Colonic mucosa (tissue), 4 donors: ENCODE results near the gene ERRFI1. TPM values are rescaled to one million over a fixed set of nuclear protein-coding genes. Genes with fewer than 3 reads are reported as not detected.

Source experiments
- DNase-seq: peaks from one replicate; pipeline ENCODE4 v3.0.0-alpha.2; 2020
- H3K27ac ChIP-seq: fragments of 200-600 bp; one replicate; pipeline ENCODE4 v1.8.0; 2021
- H3K27me3 ChIP-seq: fragments of 200-600 bp; one replicate; pipeline ENCODE4 v1.8.0; 2021
- H3K36me3 ChIP-seq: fragments of 200-600 bp; one replicate; pipeline ENCODE4 v1.8.0; 2021
- H3K4me1 ChIP-seq: fragments of 200-600 bp; one replicate; pipeline ENCODE4 v1.8.0; 2021; ENCODE audit warnings: mild to moderate bottlenecking
- H3K4me3 ChIP-seq: fragments of 200-600 bp; one replicate; pipeline ENCODE4 v1.8.0; 2021
- H3K9ac ChIP-seq, 2 donors: one replicate each; pipeline ENCODE4 v1.7.0; 2013; ENCODE audit warnings: control low read depth in 2 of 2, low read depth in 2 of 2, low read length in 2 of 2
- H3K9me3 ChIP-seq: fragments of 200-600 bp; one replicate; pipeline ENCODE4 v1.8.0; 2021
- intact Hi-C: fragments of 100-400 bp; cut with DNase I; formaldehyde crosslinking; loops from one replicate; pipeline ENCODE4 v1.14.1; 2022
- total RNA-seq, 2 donors: library from RNA; stranded (reverse); fragmentation: NEBNext Ultra II Directional in 1 of 2; extraction: Animal tissue kit (Norgen Biotek cat#: 25700) in 1 of 2; gene quantifications; one replicate each; pipeline ENCODE4 v1.2.1, GENCODE V29; 2021
- TF ChIP-seq, protein P1 (sequence below): fragments of 200-600 bp; IDR thresholded peaks from one replicate; pipeline ENCODE4 v1.8.0; 2022; ENCODE audit warnings: antibody characterized with exemption, mild to moderate bottlenecking
- donor health status: healthy.
- donor health status: DM: no; HTN: no; CAD: no.
- donor health status: DM: no; HTN: no; CAD: no.

ERRFI1 gene
- total RNA-seq, 2 donors from 2014 or later, result 22.3 to 45.5 TPM

DNA sequence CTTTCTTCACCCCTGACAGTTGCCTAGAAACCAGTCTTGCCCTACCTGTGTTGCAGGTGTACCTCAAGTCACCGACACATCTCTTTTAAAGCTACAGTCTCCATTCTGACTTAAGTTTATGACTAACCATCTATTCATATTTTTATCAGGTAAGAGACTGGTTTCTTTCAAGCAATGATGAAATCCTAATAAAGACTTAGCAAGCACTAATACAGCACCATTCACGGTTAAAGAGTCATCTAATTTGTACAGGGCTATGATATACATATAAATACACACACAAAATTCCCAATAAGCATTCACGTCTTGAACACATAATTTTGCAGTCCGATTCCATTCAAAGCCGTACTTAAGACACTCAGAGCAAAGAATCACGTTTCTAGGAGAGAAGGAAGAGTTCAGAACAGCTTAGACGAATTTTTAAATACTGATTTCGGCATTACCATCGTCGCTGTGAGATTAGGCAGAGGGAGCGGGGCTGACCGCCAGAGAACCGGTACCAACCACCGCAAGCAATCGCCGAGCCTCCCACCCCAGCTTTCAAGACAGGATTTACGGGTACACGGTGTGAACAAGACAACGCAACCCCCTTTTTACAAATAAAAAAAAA is 943 bp downstream of the ERRFI1 start:
- TF ChIP-seq, protein P1, sequence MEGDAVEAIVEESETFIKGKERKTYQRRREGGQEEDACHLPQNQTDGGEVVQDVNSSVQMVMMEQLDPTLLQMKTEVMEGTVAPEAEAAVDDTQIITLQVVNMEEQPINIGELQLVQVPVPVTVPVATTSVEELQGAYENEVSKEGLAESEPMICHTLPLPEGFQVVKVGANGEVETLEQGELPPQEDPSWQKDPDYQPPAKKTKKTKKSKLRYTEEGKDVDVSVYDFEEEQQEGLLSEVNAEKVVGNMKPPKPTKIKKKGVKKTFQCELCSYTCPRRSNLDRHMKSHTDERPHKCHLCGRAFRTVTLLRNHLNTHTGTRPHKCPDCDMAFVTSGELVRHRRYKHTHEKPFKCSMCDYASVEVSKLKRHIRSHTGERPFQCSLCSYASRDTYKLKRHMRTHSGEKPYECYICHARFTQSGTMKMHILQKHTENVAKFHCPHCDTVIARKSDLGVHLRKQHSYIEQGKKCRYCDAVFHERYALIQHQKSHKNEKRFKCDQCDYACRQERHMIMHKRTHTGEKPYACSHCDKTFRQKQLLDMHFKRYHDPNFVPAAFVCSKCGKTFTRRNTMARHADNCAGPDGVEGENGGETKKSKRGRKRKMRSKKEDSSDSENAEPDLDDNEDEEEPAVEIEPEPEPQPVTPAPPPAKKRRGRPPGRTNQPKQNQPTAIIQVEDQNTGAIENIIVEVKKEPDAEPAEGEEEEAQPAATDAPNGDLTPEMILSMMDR, result no peak
- intact Hi-C loops, result no loop called here
- Histone ChIP-seq H3K9ac (peak overlapping the region; percentile 60 to 80), H3K36me3 (no peaks in the 10 kb centered on the region), H3K4me3 (peak overlapping the region; percentile 78), H3K4me1 (peaks cover 8% of the 10 kb centered on the region), H3K27me3 (no peaks in the 10 kb centered on the region), H3K27ac (peak overlapping the region; percentile 68), H3K9me3 (no peaks in the 10 kb centered on the region)
- DNase-seq, result no peak

DNA sequence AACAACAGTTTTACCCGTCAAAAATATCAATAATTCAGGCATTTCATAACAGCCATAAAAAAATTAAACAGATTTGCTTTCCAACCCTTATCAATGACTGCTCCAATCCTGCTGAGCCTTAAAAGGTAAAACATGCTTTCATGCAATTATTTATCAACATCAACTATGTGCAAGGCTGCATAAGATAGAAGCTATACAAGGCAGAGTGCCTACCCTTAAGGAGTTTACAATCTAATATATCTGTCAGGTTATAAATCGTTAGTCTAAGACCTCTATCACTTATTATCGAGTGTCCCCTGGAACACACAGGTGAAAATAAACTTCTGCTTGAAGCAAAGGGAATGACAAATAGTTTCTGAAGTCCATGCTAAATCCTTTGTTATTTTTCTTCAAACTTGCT is 1.8 kb downstream of the ERRFI1 start:
- intact Hi-C loops, result no loop called here
- peak overlapping the region; percentile 78 for H3K4me3 ChIP-seq
- DNase-seq, result no peak
- TF ChIP-seq, protein P1, result no peak
- peak overlapping the region in 1 of 2 donors; percentile 60 for H3K9ac ChIP-seq
- H3K9me3 ChIP-seq, result no peaks in the 10 kb centered on the region
- H3K27me3 ChIP-seq, result no peaks in the 10 kb centered on the region
- H3K36me3 ChIP-seq, result no peaks in the 10 kb centered on the region
- peaks cover 8% of the 10 kb centered on the region for H3K4me1 ChIP-seq
- no peak overlapping the region for H3K27ac ChIP-seq

GRCh38 chr1:8023995-8024313 is 2.2 kb downstream of the ERRFI1 start:
- no peak for DNase-seq
- Histone ChIP-seq H3K36me3 (no peaks in the 10 kb centered on the region), H3K9ac (no peak overlapping the region), H3K4me3 (no peak overlapping the region), H3K27ac (no peak overlapping the region), H3K27me3 (no peaks in the 10 kb centered on the region), H3K4me1 (peaks cover 8% of the 10 kb centered on the region), H3K9me3 (no peaks in the 10 kb centered on the region)
- TF ChIP-seq, protein P1, result no peak
- intact Hi-C loops, result no loop called here

DNA sequence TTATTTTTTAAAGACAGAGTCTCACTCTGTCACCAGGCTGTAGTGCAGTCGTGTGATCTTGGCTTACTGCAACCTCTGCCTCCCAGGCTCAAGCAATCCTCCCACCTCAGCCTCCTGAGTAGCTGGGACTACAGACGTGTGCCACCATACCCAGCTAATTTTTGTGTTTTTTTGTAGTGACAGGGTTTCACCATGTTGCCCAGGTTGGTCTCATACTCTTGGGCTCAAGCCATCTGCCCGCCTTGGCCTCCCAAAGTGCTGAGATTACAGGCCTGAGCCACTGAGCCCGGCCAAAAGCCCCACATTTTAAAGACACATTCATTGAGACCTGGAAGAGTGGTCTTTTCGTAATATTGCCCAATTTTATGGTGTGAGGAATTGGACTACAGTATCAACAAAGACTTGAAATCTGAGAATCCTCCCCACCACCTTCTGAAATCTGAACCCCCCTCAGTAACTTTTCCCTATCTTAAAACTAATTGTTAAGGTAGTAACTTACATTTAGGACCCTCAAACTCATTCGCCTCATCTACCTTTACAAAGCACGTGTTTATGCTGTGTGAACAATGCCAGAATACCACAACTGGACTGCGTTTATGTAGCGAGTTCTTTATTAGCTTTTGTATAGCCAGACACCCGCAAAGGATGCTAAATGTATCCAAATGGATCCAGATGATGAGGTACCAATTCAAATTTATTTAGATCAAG is 2.7 kb downstream of the ERRFI1 start:
- no peak overlapping the region for H3K27ac ChIP-seq
- H3K4me1 ChIP-seq, result peaks cover 8% of the 10 kb centered on the region
- H3K36me3 ChIP-seq, result no peaks in the 10 kb centered on the region
- H3K9ac ChIP-seq, result no peak overlapping the region
- H3K27me3 ChIP-seq, result no peaks in the 10 kb centered on the region
- TF ChIP-seq, protein P1, result no peak
- H3K4me3 ChIP-seq, result no peak overlapping the region
- intact Hi-C loops, result no loop called here
- no peak for DNase-seq
- no peaks in the 10 kb centered on the region for H3K9me3 ChIP-seq

DNA sequence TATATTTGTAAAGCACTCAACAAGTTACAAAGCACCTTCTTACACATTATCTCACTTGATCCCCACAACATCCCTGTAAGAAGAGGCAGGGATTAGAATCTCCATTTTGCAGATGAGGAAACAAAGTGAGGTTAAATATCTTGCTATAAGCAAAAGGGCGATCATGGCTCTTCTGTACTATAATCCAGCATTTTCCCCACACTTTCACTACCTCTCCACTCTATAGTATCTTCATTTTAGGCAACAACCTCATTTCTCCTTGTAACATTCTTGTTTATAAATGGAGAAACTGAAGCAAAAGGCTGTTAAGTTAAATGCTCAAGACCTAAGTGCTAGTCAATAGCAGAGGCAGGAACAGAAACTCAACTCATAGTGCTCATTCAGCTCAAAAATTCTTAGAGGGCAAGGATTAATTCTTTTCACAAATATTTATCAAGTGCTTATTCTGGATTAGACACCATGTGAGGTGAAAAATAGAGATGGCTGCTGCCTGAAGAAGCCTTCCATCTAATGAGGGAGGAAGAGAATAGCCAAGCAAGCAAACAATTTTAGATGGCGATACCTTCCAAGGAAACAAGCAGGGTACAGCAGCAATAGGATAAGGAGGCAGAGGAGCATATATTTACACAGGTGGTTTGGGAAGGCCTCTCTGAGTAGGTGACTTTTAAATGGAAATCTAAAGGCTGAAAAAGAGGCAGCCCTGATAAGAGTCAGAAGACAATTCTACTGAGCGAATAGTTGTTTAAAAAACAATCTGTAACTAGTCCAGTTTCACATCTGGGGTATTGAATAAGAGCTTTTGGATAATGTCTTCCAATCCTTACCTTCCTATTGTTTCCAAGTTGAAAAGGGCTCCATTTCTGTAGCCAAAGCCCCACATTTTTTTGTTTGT is 3.5 kb downstream of the ERRFI1 start:
- Histone ChIP-seq H3K4me1 (peaks cover 8% of the 10 kb centered on the region), H3K27ac (no peak overlapping the region), H3K9me3 (no peaks in the 10 kb centered on the region), H3K4me3 (no peak overlapping the region), H3K9ac (no peak overlapping the region), H3K36me3 (no peaks in the 10 kb centered on the region), H3K27me3 (no peaks in the 10 kb centered on the region)
- intact Hi-C loops, result no loop called here
- no peak for DNase-seq
- TF ChIP-seq, protein P1, result no peak
